ENCODE measurements around the gene IPO9. TPM values are rescaled to one million over a fixed set of nuclear protein-coding genes. Genes with fewer than 3 reads are reported as not detected.

Gene IPO9
- total RNA-seq, 1 donor from 2014 or later: 9.3 TPM

DNA sequence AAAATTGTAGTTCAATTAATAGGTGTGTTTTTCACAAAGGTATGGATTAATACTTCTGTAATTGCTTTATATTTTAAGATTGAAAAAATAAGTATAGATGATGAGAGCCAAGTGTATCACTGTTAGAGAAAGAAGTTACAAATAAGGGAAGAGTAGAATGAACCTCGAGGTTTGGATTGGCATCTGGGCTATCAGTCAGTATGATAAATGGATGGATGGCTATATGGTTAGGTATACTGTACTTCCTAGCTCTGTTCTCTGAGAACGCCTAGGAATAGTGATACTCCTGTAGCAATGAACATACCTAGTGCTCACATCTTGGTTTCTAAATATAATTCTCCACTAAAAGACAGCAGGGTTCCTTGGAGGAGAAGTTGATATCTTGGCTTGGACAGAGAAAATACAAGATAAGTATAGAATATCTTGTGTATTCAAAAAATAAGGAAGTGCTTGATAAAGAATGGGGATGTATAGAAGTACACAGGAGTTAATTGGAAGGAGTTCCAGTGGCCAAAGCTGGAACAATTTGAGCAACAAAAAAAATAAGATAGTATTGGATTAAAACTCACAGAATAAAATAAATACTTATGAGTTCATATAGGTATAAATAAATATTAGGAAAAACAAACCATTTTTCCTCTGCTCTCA is 12.4 kb downstream of the IPO9 start:
- peaks cover 0 to 4% of the 10 kb centered on the region in 2 donors for H3K4me1 ChIP-seq
- H3K4me3 ChIP-seq: no peak overlapping the region
- H3K9me3 ChIP-seq: no peaks in the 10 kb centered on the region
- no peak overlapping the region for H3K27ac ChIP-seq
- no peaks in the 10 kb centered on the region for H3K27me3 ChIP-seq
- H3K36me3 ChIP-seq: no peaks in the 10 kb centered on the region
- intact Hi-C loops (cut with DNase I): no loop called here
- no peak for DNase-seq (ENCODE audit: low spot score in 2 of 2)
- TF ChIP-seq, protein P1, sequence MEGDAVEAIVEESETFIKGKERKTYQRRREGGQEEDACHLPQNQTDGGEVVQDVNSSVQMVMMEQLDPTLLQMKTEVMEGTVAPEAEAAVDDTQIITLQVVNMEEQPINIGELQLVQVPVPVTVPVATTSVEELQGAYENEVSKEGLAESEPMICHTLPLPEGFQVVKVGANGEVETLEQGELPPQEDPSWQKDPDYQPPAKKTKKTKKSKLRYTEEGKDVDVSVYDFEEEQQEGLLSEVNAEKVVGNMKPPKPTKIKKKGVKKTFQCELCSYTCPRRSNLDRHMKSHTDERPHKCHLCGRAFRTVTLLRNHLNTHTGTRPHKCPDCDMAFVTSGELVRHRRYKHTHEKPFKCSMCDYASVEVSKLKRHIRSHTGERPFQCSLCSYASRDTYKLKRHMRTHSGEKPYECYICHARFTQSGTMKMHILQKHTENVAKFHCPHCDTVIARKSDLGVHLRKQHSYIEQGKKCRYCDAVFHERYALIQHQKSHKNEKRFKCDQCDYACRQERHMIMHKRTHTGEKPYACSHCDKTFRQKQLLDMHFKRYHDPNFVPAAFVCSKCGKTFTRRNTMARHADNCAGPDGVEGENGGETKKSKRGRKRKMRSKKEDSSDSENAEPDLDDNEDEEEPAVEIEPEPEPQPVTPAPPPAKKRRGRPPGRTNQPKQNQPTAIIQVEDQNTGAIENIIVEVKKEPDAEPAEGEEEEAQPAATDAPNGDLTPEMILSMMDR (IDR thresholded peaks at IDR 0.05): no peak

DNA sequence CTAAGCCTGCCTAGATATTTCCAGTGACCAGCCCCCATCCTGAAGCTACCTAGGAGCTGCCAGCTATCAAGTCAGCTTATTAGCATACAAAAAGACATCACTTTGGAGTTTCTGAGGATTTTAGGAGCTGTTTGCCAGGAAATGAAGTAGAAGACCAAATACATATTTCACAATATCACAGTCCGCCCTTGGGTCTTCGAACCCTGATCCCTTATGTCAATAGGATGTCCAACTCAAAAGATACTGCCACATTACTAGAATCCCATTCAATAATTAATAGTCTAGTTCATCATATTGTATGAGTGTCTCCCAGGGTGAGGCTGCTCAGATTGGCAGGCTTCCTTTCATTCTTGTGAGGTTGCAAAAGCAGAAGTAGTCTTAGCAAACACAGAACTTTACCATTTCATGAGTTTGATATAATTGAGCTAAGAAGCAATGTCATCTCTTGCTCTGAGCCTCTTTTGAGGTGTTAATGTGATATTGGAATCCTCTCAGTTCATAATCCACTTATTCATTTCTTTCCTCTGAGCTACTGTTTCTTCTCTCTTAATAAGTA is 13.6 kb downstream of the IPO9 start:
- Histone ChIP-seq H3K9me3 (no peaks in the 10 kb centered on the region), H3K36me3 (no peaks in the 10 kb centered on the region), H3K27me3 (no peaks in the 10 kb centered on the region), H3K4me1 (peaks cover 0 to 13% of the 10 kb centered on the region in 2 donors), H3K4me3 (no peak overlapping the region), H3K27ac (no peak overlapping the region)
- DNase-seq (ENCODE audit: low spot score in 2 of 2): no peak
- intact Hi-C loops (cut with DNase I): no loop called here
- TF ChIP-seq, protein P1 (IDR thresholded peaks at IDR 0.05): no peak

- Histone ChIP-seq H3K36me3 (peaks cover 3 to 7% of the 10 kb centered on the region in 2 donors), H3K4me3 (no peak overlapping the region), H3K4me1 (peaks cover 4 to 29% of the 10 kb centered on the region in 2 donors), H3K27me3 (no peaks in the 10 kb centered on the region), H3K27ac (no peak overlapping the region), H3K9me3 (no peaks in the 10 kb centered on the region)
- TF ChIP-seq, protein P1 (IDR thresholded peaks at IDR 0.05): no peak
- intact Hi-C loops (cut with DNase I): no loop called here
- no peak for DNase-seq (ENCODE audit: low spot score in 2 of 2)
Observed at GRCh38 chr1:201845331-201846083, 16.6 kb downstream of the IPO9 start.

GRCh38 chr1:201847150-201847549 is 18.2 kb downstream of the IPO9 start:
- H3K36me3 ChIP-seq: peaks cover 8 to 11% of the 10 kb centered on the region in 2 donors
- no peaks in the 10 kb centered on the region for H3K9me3 ChIP-seq
- H3K4me3 ChIP-seq: no peak overlapping the region
- peaks cover 4 to 32% of the 10 kb centered on the region in 2 donors for H3K4me1 ChIP-seq
- DNase-seq (ENCODE audit: low spot score in 2 of 2): no peak
- intact Hi-C loops (cut with DNase I): no loop called here
- H3K27me3 ChIP-seq: no peaks in the 10 kb centered on the region
- TF ChIP-seq, protein P1 (IDR thresholded peaks at IDR 0.05): no peak
- H3K27ac ChIP-seq: peak overlapping the region; percentile 59 to 83

- peaks cover 19 to 22% of the 10 kb centered on the region in 2 donors for H3K36me3 ChIP-seq
Observed at GRCh38 chr1:201848230-201848629, 19.3 kb downstream of the IPO9 start.

More at GRCh38 chr1:201848230-201848629, 19.3 kb downstream of the IPO9 start:
- H3K4me1 ChIP-seq: peaks cover 4 to 32% of the 10 kb centered on the region in 2 donors
- no peaks in the 10 kb centered on the region for H3K27me3 ChIP-seq
- no peaks in the 10 kb centered on the region for H3K9me3 ChIP-seq
- TF ChIP-seq, protein P1 (IDR thresholded peaks at IDR 0.05): no peak
- H3K27ac ChIP-seq: peak overlapping the region; percentile 59 to 83
- DNase-seq (ENCODE audit: low spot score in 2 of 2): no peak
- no peak overlapping the region for H3K4me3 ChIP-seq
- intact Hi-C loops (cut with DNase I): no loop called here
